ENCODE measurements around the gene LEFTY2.
"Not testable (repeated sequence)": the region's sequence is repeated elsewhere in the genome, so short reads cannot be mapped to it uniquely, and the experiment has no call there.

Gene LEFTY2

GRCh38 chr1:225953315-225953714, 12.3 kb upstream of the LEFTY2 start:
- DNase-seq (ENCODE audit: low spot score), result no peak

DNA sequence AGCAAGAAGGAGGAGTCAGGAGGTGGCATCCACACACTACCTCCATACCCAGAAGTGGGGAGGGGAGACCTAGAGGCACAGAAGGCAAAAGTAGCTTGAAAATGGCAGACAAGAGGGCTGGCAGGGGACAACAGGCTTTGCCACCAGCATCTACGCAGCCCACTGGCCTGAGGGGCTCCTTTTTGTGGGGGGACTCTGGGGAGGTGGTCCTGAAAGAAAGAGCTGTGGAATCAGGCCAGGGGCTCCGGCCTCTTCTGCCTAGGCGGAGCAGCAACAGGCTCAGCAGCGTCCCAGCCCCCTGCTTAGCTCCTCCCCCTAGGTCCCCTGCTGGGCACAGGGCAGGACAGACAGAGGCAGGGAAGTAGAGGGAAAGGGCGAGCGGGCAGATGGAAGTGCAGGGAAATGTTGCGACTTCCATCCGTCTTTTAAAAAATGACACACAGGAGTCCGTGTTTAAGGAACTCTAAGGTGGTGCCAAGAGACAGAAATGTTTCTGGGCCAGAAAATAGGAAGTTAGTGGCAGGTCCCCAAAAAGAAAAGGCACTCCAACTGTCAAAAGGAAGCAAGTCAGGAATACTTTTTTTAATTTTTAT, 10.0 kb upstream of the LEFTY2 start:
- DNase-seq (ENCODE audit: low spot score), result no peak

DNA sequence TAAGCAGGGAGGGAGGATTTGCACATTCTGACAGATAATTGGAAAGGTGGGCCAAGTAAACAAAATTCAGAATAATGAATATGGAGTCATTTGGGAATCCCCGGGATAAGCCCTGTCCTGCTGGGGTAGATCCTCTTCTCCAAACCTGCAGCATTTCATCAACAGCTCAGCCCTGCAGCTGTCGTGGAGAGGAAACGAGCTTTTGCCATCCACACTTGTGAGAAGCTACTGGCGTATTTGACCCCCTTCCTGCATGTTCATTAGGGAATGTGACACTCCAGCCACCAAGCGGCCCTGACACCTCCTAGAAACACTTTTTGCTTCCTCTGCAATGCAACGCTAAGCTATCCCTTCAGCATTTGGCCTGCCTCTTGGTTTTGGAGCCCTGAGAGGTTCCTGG, 8.0 kb upstream of the LEFTY2 start:
- DNase-seq (ENCODE audit: low spot score), result no peak

DNA sequence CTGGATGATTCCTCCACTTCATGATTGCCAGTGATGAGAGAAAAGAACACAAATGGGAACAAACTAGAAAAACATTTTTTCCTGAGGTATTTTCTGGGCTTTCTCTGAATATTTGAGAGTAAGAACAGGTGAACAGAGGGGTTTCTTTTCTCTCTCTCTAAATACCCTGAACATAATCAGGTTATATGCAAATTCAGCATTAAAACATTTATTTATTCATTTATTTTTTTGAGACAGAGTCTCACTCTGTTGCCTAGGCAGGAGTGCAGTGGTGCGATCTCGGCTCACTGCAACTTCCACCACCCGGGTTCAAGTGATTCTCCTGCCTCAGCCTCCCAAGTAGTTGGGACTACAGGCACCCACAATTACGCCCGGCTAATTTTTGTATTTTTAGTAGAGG, 5.8 kb upstream of the LEFTY2 start:
- no peak for DNase-seq (ENCODE audit: low spot score)

GRCh38 chr1:225946082-225946620, 5.1 kb upstream of the LEFTY2 start:
- no peak for DNase-seq (ENCODE audit: low spot score)

- DNase-seq (ENCODE audit: low spot score), result no peak
Observed at GRCh38 chr1:225945564-225945963, 4.5 kb upstream of the LEFTY2 start.

- no peak for DNase-seq (ENCODE audit: low spot score)
Observed at GRCh38 chr1:225944951-225945350, 3.9 kb upstream of the LEFTY2 start.

- DNase-seq (ENCODE audit: low spot score), result no peak
Observed at GRCh38 chr1:225944387-225944786, 3.4 kb upstream of the LEFTY2 start.

DNA sequence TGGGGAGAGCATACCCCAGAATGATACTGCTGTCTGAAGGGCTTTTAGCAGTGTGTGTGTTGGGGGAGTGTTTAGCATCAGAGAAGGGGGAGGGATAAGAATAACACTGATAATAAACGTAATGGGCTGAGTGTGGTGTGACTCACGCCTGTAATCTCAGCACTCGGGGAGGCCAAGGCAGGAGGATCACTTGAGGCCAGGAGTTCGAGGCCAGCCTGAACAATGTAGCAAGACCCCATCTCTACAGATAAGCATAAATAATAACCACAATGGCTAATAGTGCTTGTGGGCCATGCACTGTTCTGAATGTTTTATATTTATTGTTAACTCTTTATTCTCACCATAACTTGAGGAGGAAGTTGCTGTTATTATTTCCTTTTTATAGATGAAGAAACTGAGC, 2.6 kb upstream of the LEFTY2 start:
- no peak for DNase-seq (ENCODE audit: low spot score)

DNA sequence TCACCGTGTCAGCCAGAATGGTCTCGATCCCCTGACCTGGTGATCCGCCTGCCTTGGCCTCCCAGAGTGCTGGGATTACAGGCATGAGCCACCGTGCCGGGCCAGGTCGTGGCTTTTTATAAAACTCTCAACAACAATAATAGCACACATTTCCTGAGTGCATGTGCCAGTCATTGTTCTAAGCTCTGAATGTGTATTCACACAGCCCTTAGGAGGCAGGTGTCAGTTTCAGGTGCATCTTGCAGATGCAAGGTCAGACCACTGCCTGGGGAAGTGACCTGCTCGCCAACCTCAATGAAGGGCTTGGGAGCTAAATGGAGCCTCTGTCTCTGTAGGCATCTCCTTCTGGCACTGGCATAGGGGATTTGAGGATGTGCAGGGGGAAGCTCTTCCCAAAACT, 1.6 kb upstream of the LEFTY2 start:
- no peak for DNase-seq (ENCODE audit: low spot score)

DNA sequence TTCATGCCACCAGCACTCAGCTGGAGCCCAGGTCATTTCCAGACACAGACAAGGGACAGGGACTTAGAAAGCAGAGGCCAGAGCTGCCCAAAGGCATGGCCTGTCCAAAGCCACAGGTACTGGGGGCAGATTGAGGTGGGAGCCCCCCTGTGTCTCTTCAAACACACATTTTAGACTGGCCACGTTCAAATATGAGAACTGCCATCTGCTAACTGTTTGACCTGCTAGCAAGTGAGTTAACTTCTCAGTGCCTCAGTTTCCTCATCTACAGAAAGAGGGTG, 862 bp upstream of the LEFTY2 start:
- no peak for DNase-seq (ENCODE audit: low spot score)

DNA sequence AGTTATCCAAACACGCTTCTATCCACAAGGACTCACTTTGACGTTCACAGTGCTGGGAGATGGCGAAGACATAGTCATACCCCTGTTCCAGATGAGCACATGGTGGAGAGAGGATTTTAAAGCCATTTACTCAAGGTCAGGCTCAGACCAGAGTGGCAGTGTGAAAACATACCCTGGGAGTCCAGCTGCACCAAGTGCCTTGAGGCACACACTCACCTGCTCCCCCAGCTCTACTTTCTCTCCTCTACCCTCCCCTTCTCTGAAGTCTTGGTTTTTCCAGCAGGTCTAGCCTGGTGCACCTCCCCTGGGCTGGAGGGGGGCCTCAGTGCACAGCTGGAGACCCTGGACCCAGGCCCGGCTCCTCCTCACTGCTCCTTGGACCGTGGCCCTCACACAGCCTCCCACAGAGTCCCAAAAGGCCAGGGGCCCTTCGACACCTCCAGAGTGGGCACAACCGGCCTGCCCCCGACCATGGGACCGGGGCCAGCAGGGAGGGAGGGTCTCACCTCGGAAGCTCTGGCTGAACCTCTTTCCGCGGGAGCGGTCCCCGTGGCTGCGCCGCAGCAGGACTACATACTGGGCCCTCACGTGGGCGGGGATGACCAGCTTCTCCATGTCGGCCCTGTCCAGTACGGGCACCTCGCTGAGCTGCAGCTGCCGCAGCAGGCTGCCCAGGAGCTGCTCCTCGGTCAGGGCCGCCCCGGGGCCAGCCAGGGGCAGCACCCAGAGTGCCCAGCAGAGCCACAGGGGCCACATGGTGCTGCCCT, 452 bp downstream of the LEFTY2 start:
- DNase-seq (ENCODE audit: low spot score), result no peak

GRCh38 chr1:225939939-225940310, 1.1 kb downstream of the LEFTY2 start:
- not testable (repeated sequence) for DNase-seq (ENCODE audit: low spot score)

GRCh38 chr1:225939097-225939938, 1.7 kb downstream of the LEFTY2 start:
- not testable (repeated sequence) for DNase-seq (ENCODE audit: low spot score)

DNA sequence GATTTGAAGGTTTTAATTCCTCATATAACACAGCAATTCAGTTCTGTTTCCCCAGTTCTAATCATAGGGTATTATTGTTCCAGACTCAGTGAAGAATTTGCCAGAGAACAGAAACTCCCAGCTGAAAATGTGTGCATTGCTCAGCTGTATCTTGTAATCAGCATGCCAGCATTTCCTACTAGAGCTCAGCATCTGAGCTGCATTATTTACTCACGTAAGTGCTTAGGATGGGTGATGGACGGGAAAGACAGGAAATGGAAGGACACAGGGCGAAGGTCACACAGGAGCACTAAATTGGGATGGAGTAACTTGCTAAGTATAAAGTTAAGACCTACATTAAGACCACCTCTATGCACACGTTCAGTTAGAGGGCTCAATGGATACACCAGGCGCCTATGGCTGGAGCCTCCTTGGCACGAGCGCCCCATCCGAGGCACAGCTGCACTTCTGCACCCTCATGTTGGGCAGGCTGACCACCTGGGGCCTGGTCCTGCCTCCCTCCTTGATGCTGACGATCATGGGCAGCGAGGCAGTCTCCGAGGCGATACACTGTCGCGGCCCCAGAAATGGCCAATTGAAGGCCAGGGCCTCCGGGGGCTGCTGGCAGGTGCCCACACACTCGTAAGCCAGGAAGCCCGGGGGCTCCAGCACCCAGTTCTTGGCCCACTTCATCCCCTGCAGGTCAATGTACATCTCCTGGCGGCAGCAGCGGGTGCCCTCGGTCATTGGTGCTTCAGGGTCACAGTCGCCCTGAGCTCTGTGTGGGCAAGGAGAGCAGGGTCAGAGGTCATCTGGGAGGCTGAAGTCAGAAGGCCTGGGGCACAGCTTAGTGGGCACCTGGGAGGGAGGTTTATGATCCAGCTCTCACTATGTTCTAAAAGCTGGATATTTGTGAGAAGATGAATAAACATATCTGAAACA, 3.7 kb downstream of the LEFTY2 start:
- DNase-seq (ENCODE audit: low spot score), result no peak

- no peak for DNase-seq (ENCODE audit: low spot score)
Observed at GRCh38 chr1:225936523-225936922, 4.5 kb downstream of the LEFTY2 start.

- not testable (repeated sequence) for DNase-seq (ENCODE audit: low spot score)
Observed at GRCh38 chr1:225936086-225936485, 4.9 kb downstream of the LEFTY2 start.

- no peak for DNase-seq (ENCODE audit: low spot score)
Observed at GRCh38 chr1:225934711-225935110, 6.3 kb downstream of the LEFTY2 start.

DNA sequence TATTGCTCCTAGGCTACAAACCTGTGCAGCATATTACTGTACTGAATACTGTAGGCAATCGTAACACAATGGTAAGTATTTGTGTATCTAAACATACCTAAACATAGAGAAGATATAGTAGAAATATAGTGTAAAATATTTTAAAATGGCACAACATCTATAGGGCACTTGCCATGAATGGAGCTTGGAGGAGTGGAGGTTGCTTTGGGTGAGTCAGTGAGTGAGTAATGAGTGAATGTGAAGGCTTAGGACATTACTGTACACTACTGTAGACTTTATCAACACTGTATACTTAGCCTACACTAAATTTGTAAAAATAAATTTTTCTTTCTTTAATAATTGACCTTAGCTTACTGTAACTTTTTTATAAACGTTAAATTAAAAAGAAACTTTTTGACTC, 7.9 kb downstream of the LEFTY2 start:
- no peak for DNase-seq (ENCODE audit: low spot score)

GRCh38 chr1:225931270-225932136, 9.5 kb downstream of the LEFTY2 start:
- DNase-seq (ENCODE audit: low spot score), result no peak

GRCh38 chr1:225930566-225930965, 10.5 kb downstream of the LEFTY2 start:
- DNase-seq (ENCODE audit: low spot score), result no peak

Measured in activated CD4-positive, alpha-beta T cell treated with anti-CD3 and anti-CD28 coated beads, Interleukin-2, Interleukin-4, amounts not matched to agents 100 ng/mL and 50 ng/mL, durations not matched to agents 16 hours and 8 hours (primary cell).